Nephron (organoid): ENCODE measurements around the gene KRI1.

Source experiments
- H3K27ac Mint-ChIP-seq, 3 experiments: 2 replicates each; pipeline ENCODE4 v1.8.0; 2020; ENCODE audit warnings: mixed read lengths in 3 of 3, mild to moderate bottlenecking in 2 of 3, moderate library complexity in 1 of 3
- H3K27me3 Mint-ChIP-seq: 2 replicates; pipeline ENCODE4 v1.8.0; 2021; ENCODE audit warnings: low read depth, mild to moderate bottlenecking, moderate library complexity, mixed read lengths
- H3K36me3 Mint-ChIP-seq: 2 replicates; pipeline ENCODE4 v1.8.0; 2020; ENCODE audit warnings: low read depth, mixed read lengths
- H3K4me1 Mint-ChIP-seq: 2 replicates; pipeline ENCODE4 v1.8.0; 2020; ENCODE audit warnings: mixed read lengths
- H3K4me3 Mint-ChIP-seq, 3 experiments: 2 replicates each; pipeline ENCODE4 v1.8.0; 2020; ENCODE audit warnings: mild to moderate bottlenecking in 3 of 3, mixed read lengths in 3 of 3, moderate library complexity in 2 of 3
- H3K9me3 Mint-ChIP-seq: 2 replicates; pipeline ENCODE4 v1.8.0; 2020; ENCODE audit warnings: mixed read lengths
- CTCF ChIP-seq, 3 experiments: fragments of 200-600 bp; sonication (generic); IDR thresholded peaks; one replicate each; pipeline ENCODE4 v1.5.0; 2021; ENCODE audit warnings: antibody characterized with exemption in 3 of 3; ENCODE audit not compliant: unreplicated experiment in 3 of 3

Gene KRI1

GRCh38 chr19:10565567-10566407 is at the start of gene KRI1:
Gene KRI1, minus strand, starts transcription at chr19:10566010. Its CDS starts 11 bp downstream, at chr19:10565999.
- no peaks in the 10 kb centered on the region for H3K27me3 Mint-ChIP-seq
- TF ChIP-seq CTCF (IDR thresholded peaks at IDR 0.05; ENCODE audit: unreplicated experiment in 3 of 3): peak; percentile 37 to 55 (median 53)
- peaks cover 8% of the 10 kb centered on the region for H3K36me3 Mint-ChIP-seq
- H3K4me1 Mint-ChIP-seq: peaks cover 41% of the 10 kb centered on the region
- no peaks in the 10 kb centered on the region for H3K9me3 Mint-ChIP-seq
- H3K27ac Mint-ChIP-seq: peak within 1 kb of the TSS; percentile 83 to 93 (median 88)
- H3K4me3 Mint-ChIP-seq: peak within 1 kb of the TSS; percentile 94 to 97 (median 95)

GRCh38 chr19:10612499-10613119 is 46.8 kb upstream of the KRI1 start:
- H3K27ac Mint-ChIP-seq: no peak overlapping the region
- no peak for TF ChIP-seq CTCF (IDR thresholded peaks at IDR 0.05; ENCODE audit: unreplicated experiment in 3 of 3)
- H3K27me3 Mint-ChIP-seq: no peaks in the 10 kb centered on the region
- H3K9me3 Mint-ChIP-seq: no peaks in the 10 kb centered on the region
- H3K4me3 Mint-ChIP-seq: no peak overlapping the region
- peaks cover 2% of the 10 kb centered on the region for H3K4me1 Mint-ChIP-seq
- H3K36me3 Mint-ChIP-seq: peaks cover 1% of the 10 kb centered on the region

- Mint-ChIP-seq H3K4me1 (no peaks in the 10 kb centered on the region), H3K4me3 (no peak overlapping the region), H3K36me3 (no peaks in the 10 kb centered on the region), H3K27ac (no peak overlapping the region), H3K27me3 (no peaks in the 10 kb centered on the region), H3K9me3 (no peaks in the 10 kb centered on the region)
- no peak for TF ChIP-seq CTCF (IDR thresholded peaks at IDR 0.05; ENCODE audit: unreplicated experiment in 3 of 3)
These were observed 46.1 kb upstream of the KRI1 start for GRCh38 chr19:10611907-10612306.

- Mint-ChIP-seq H3K9me3 (no peaks in the 10 kb centered on the region), H3K4me1 (peaks cover 13% of the 10 kb centered on the region), H3K27me3 (peaks cover 6% of the 10 kb centered on the region), H3K4me3 (peak overlapping the region; percentile 84 to 91 (median 89)), H3K27ac (peak overlapping the region; percentile 55 to 68 (median 63)), H3K36me3 (no peaks in the 10 kb centered on the region)
- TF ChIP-seq CTCF (IDR thresholded peaks at IDR 0.05; ENCODE audit: unreplicated experiment in 3 of 3): no peak
These were observed 38.7 kb upstream of the KRI1 start for GRCh38 chr19:10604460-10604980.

- Mint-ChIP-seq H3K27ac (peak overlapping the region; percentile 13 to 68 (median 55)), H3K27me3 (peaks cover 6% of the 10 kb centered on the region), H3K4me1 (peaks cover 13% of the 10 kb centered on the region), H3K4me3 (peak overlapping the region; percentile 84 to 91 (median 89)), H3K36me3 (no peaks in the 10 kb centered on the region), H3K9me3 (no peaks in the 10 kb centered on the region)
- TF ChIP-seq CTCF (IDR thresholded peaks at IDR 0.05; ENCODE audit: unreplicated experiment in 3 of 3): no peak
These were observed 38.2 kb upstream of the KRI1 start for GRCh38 chr19:10603873-10604459.
